ENCODE data around the gene FRS3.
"Not testable (repeated sequence)": the region's sequence is repeated elsewhere in the genome, so short reads cannot be mapped to it uniquely, and the experiment has no call there.

The FRS3 gene, protein sequence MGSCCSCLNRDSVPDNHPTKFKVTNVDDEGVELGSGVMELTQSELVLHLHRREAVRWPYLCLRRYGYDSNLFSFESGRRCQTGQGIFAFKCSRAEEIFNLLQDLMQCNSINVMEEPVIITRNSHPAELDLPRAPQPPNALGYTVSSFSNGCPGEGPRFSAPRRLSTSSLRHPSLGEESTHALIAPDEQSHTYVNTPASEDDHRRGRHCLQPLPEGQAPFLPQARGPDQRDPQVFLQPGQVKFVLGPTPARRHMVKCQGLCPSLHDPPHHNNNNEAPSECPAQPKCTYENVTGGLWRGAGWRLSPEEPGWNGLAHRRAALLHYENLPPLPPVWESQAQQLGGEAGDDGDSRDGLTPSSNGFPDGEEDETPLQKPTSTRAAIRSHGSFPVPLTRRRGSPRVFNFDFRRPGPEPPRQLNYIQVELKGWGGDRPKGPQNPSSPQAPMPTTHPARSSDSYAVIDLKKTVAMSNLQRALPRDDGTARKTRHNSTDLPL

GRCh38 chr6:41779788-41780550 lies at the start of gene FRS3:
TSS of gene FRS3 (minus strand) at chr6:41779900. CDS start at chr6:41776987, 2,913 bp downstream.
- DNase-seq (ENCODE audit: low spot score) = peak; percentile 95

- DNase-seq (ENCODE audit: low spot score) = no peak
These were observed 46.8 kb upstream of the FRS3 start for GRCh38 chr6:41826343-41827022.

DNA sequence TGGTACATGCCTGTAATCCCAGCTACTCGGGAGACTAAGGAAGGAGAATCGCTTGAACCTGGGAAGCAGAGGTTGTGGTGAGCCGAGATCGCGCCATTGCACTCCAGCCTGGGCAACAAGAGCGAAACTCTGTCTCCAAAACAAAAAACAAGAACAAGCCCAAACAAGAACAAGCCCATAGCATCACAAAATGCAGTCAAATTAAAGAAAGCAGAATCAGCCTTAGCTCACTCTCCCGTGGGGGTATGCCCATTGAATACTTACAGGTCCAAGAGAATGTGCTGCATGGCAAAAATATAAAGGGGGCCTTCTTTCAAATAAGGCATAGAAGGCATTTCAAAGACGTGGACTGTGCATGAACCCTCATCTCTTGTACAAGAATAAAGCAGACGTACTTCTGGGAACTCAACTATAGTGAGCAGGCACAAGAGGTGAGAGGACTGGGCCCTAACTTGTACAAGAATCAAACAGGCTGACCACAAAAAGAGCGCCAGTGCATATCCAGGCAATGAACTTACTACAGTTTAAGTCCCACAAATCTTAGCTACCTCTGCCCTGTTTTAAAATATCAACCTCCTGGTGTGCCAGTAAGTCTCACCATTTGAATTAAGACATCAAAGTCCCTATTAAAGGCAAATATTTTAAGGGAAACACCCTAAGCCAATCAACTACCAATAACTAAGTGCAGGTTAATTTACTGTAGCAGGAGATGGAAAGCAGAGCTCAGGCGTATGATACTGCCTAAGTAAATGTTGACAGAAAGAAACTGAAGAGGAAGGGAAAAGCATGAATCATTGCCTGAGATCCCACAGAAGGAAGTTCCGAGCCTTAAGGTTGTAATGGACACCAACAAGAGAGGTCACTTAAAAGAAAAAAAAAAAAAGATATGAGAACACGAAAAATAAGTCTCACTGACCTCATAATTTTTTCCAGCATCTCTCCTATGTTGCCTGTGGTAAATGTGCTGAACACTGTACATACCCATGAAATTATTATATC lies 45.2 kb upstream of the FRS3 start:
- DNase-seq (ENCODE audit: low spot score) = no peak

DNA sequence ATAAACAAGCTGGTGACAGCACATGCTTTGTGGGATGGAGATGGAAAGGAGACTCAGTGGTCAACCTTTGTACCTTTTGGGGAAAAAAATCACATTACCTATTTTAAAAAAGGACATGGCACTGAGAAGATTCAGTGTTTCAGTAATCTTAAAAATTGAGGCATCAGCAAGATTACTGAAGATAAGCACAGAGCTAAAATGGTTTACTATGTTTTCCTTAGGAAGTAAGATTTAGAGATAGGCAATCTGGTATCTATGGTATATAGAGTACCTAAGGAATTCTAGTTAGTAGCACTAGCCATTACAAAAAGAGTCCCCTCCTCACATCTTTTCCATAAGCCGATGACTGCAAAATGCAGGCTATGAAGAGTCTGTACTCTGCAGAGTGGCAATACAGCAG lies 43.5 kb upstream of the FRS3 start:
- no peak for DNase-seq (ENCODE audit: low spot score)

- no peak for DNase-seq (ENCODE audit: low spot score)
These were observed 42.3 kb upstream of the FRS3 start for GRCh38 chr6:41822021-41822420.

- no peak for DNase-seq (ENCODE audit: low spot score)
These were observed 41.6 kb upstream of the FRS3 start for GRCh38 chr6:41821266-41821665.

DNA sequence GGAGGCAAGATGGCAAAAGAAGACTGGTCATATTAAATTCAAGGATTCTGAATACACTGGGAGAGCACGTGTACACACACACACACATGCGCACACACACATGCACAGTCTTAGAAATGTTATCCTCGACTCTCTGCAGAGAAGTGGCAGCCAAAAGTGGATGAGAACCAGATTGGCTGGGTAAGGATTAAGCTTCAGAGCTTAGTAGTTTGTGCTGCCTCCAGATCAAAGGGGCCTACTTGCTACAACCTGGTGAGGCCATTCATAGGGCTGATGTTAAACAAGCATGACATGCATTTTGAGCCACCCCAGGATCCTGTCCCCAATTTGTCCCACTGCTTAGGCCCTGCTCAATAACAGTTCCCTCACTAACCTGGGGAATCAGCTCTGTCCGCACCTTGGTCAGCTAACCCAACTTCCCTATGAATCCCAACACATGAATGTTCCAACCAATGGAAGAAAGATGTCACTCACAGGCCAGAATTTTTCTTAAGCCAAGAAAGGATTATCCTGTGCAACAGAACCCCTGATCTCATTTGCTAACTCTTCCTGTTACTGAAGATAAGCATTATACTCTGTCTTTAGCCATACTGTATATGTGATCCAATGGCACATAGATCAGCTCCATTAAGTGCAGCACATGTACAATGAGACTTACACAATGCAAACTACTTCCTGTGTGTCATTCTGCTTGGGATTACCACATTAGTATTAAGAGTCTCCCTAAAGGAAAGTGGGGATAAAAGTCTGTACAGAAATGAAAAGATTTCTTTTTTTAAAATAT lies 38.8 kb upstream of the FRS3 start:
- peak; percentile 38 for DNase-seq (ENCODE audit: low spot score)

- DNase-seq (ENCODE audit: low spot score) = no peak
These were observed 35.9 kb upstream of the FRS3 start for GRCh38 chr6:41815587-41815986.

- no peak for DNase-seq (ENCODE audit: low spot score)
These were observed 34.9 kb upstream of the FRS3 start for GRCh38 chr6:41814629-41815028.

DNA sequence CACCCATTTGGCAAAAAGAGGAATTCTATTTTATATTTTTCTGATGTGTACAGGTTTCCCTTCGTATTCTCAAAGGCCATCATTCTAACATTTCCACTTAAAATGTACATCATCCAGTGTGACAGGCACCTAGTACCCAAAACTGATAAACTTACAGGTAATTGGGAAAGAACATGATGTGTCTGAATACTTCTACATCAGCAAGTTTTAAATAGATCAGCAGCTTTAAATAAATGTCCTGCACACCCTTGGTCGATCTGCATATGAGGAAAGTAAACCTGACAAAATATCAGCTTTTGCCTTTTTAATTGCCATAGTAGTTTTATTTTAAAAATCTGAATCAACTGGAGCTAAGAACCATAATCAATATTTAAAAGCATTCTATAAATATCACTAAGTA lies 34.3 kb upstream of the FRS3 start:
- DNase-seq (ENCODE audit: low spot score) = no peak

GRCh38 chr6:41813469-41813868 lies 33.8 kb upstream of the FRS3 start:
- DNase-seq (ENCODE audit: low spot score) = no peak

GRCh38 chr6:41811946-41812345 lies 32.2 kb upstream of the FRS3 start:
- DNase-seq (ENCODE audit: low spot score) = not testable (repeated sequence)

GRCh38 chr6:41811095-41811494 lies 31.4 kb upstream of the FRS3 start:
- DNase-seq (ENCODE audit: low spot score) = no peak

GRCh38 chr6:41805830-41806774 lies 26.4 kb upstream of the FRS3 start:
- no peak for DNase-seq (ENCODE audit: low spot score)

GRCh38 chr6:41801380-41801779 lies 21.7 kb upstream of the FRS3 start:
- peak; percentile 54 for DNase-seq (ENCODE audit: low spot score)

DNA sequence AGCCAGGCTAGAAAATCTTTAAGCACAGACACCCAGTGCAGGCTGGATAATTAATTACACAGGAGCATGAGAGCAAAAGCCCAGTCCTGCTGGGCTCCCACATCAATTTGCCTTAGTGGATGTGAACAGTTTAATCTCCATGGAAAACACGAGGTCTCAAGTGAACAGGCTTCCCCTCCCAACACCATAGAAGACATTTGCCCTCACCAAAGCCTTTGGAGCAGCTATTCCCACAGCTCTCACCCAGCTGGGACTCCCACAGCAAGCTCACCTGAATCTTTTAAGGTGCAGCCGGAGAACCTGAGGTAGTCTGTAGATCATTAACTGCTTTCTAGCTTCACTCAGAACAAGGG lies 19.8 kb upstream of the FRS3 start:
- DNase-seq (ENCODE audit: low spot score) = no peak

DNA sequence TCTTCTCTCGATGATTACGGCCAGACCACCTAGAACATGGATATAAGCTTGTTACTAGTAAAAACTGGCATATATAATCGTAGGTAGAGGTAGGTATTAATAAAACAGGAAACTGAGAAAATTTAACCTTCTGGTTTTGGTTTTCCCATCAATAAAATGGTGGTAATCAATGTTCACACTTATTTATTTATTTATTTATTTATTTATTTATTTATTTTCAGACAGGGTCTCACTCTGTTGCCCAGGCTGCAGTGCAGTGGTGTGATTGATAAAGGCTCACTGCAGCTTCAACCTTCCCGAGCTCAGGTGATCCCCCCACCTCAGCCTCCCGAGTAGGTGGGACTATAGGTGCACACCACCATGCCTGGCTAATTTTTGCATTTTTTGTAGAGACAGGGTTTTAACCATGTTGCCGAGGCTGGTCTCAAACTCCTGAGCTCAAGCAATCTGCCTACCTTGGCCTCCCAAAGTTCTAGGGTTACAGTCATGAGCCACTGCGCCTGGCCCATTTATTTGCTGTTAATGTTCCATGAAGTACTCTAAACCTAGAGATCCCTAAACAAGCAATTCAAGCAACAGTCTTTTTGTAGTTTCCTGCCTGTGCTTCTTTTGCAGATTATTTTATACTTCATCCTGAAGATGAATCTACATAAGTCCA lies 19.3 kb upstream of the FRS3 start:
- no peak for DNase-seq (ENCODE audit: low spot score)

- no peak for DNase-seq (ENCODE audit: low spot score)
These were observed 16.8 kb upstream of the FRS3 start for GRCh38 chr6:41796474-41796873.

GRCh38 chr6:41791984-41792383 lies 12.3 kb upstream of the FRS3 start:
- no peak for DNase-seq (ENCODE audit: low spot score)

All from RKO (cell line).